GM19438 (cell line): ENCODE measurements around the gene ZMYND10.

Experiments
- ATAC-seq: cut with Tn5 transposase; IDR thresholded peaks from one replicate; pipeline ENCODE4 v1.9.1; 2021; ENCODE audit warnings: low read depth; ENCODE audit not compliant: unreplicated experiment

ZMYND10 gene

GRCh38 chr3:50327129-50327528 lies 18.4 kb downstream of the ZMYND10 start:
- no peak for ATAC-seq

GRCh38 chr3:50326182-50326541 lies 19.4 kb downstream of the ZMYND10 start:
- no peak for ATAC-seq

- no peak for ATAC-seq
Observed at GRCh38 chr3:50325497-50326181, 19.9 kb downstream of the ZMYND10 start.

GRCh38 chr3:50325113-50325480 lies 20.4 kb downstream of the ZMYND10 start:
- ATAC-seq, result no peak

GRCh38 chr3:50324351-50325112 lies 21.0 kb downstream of the ZMYND10 start:
- ATAC-seq, result no peak

GRCh38 chr3:50323614-50324199 lies 21.8 kb downstream of the ZMYND10 start:
- no peak for ATAC-seq

- ATAC-seq, result no peak
Observed at GRCh38 chr3:50323092-50323600, 22.4 kb downstream of the ZMYND10 start.

GRCh38 chr3:50322386-50323091 lies 23.0 kb downstream of the ZMYND10 start, which contains the start of gene HYAL2:
TSS of gene HYAL2 (minus strand) at chr3:50322745. CDS start at chr3:50320489, 2,256 bp downstream.
- ATAC-seq, result no peak

GRCh38 chr3:50322115-50322385 lies 23.5 kb downstream of the ZMYND10 start:
- ATAC-seq, result no peak

- peak; percentile 86 for ATAC-seq
Observed at GRCh38 chr3:50321336-50322114, 24.0 kb downstream of the ZMYND10 start.

- peak; percentile 48 for ATAC-seq
Observed at GRCh38 chr3:50320853-50321335, 24.6 kb downstream of the ZMYND10 start.

GRCh38 chr3:50319894-50320625 lies 25.5 kb downstream of the ZMYND10 start:
- ATAC-seq, result no peak

- ATAC-seq, result no peak
Observed at GRCh38 chr3:50319181-50319893, 26.2 kb downstream of the ZMYND10 start.

- ATAC-seq, result no peak
Observed at GRCh38 chr3:50318615-50319014, 26.9 kb downstream of the ZMYND10 start.

- ATAC-seq, result no peak
Observed at GRCh38 chr3:50318163-50318562, 27.4 kb downstream of the ZMYND10 start.

GRCh38 chr3:50317300-50317699 lies 28.2 kb downstream of the ZMYND10 start:
- ATAC-seq, result no peak

- ATAC-seq, result no peak
Observed at GRCh38 chr3:50316657-50317242, 28.8 kb downstream of the ZMYND10 start.

GRCh38 chr3:50314816-50315215 lies 30.7 kb downstream of the ZMYND10 start:
- no peak for ATAC-seq

GRCh38 chr3:50314342-50314741 lies 31.2 kb downstream of the ZMYND10 start:
- no peak for ATAC-seq
